Muscle of back (tissue), 11 donors: Measurements from ENCODE around the gene C16orf74. TPM values are rescaled to one million over a fixed set of nuclear protein-coding genes. Genes with fewer than 3 reads are reported as not detected.

ENCODE experiments used
- DNase-seq, 3 donors: peaks; one replicate each; pipeline versions ENCODE4 v3.0.0 to v3.0.0-alpha.2; 2013
- polyA plus RNA-seq, 10 donors: library from polyadenylated mRNA; unstranded; fragments of 120-200 nt; gene quantifications; one replicate each; pipeline ENCODE4 v1.2.1, GENCODE V29; 2013; ENCODE audit not compliant: insufficient read length in 10 of 10

Gene C16orf74
- polyA plus RNA-seq, 10 donors, result 0.76 to 4.7 (median 1.3) TPM

DNA sequence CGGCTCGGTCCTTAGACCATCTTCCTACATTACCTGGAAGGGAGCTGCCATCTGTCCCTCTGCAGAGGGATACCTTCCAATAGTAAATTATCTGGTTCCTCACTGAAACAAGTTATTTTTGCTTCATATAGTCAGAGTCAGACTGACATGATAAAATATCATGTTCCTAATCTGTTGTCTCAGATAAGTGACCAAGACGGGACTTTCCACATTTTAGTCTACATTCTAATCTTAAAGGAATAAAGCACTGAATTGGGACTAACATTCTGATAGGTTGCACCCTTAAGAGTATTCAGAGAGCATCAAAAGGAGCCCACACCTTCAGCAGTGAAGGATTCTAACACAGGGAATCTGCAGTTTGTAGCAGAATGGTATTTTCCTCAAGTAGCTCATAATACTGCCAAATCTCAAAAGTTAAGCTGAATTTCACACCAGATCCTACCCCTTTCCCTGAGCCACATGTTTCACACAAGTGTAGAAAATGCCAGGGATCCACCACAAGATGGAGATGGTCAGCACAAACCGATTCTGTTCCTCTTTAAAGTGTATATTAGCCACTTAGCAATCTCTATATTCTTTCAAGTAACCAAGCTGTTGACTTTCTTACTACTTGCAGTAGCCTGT, 75.5 kb downstream of the C16orf74 start:
- DNase-seq, result no peak

DNA sequence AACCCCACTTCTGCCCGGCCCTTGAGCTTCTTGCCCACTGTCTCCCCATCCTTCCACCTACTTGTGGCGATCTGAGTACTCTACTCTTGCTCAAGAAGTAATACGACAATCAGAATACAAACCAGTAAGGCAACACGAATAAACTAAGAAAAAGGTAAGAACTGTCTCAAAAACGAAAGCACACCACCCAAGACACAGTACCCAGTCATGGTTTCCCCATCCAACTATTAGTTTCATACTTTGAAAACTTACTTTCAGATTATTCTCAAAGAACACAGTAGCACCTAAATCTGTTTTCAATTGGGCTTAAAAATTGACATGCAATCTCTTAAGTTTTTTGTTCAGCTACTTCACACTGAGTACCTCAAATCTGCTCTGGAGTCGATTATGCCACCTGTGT, 76.1 kb downstream of the C16orf74 start:
- DNase-seq, result no peak

DNA sequence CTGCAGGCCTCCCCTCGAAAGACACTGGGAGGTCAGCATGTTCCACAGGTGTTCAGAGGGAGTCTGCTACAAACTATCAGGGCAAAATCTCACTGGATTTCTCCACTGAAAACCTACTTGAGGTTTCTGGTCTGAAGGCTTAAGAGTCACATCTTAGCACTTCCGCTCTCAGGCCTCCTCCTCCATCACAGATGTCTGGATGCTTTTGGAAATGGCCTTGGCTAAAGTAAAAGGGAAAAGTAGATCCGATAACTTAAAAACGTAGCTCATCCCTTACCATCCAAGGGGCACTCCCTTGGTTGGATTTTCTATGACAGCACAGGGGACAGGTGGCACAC, 76.5 kb downstream of the C16orf74 start:
- DNase-seq, result no peak

DNA sequence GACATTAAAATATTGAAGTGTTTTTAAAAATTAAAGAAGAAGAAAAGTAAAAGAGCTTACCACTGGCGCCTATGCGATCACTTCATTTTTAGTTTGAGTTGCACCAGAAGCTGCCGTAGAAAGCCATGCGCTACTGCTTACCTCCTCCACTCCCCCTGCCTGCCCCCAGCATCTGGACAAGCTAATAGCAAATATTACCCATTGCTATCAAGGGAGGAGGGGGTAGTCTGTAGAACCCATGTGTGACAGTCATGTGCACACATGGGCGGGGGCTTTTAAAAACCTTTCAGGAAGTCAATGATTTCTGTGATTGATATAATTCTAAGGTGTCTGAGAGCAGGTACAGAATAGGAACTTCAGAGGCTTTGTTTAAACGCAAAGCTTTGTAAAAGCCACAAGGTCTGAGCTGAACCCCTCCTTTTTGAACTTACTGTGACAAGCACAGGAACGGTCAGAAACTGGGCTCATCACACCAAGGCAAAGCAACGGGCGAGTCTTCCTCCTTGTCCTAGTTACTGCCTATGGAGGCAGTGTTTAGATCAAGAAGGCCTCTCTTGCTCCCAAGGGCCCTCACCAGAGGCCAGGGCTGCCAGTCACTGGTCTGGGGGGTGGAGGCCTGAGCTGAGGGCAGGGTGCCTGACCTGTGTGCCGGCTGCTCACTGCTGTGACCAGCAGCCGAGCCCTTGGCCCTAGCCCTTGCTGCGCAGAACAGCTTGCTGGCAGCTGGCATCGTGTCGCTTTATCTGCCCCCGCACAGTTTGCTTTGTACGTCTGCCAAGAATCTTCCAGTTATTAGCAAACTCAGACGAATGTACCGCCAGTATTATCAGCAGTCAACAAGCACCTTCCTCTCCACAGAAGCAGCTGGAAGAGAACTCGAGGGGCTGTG, 77.1 kb downstream of the C16orf74 start:
- no peak for DNase-seq

DNA sequence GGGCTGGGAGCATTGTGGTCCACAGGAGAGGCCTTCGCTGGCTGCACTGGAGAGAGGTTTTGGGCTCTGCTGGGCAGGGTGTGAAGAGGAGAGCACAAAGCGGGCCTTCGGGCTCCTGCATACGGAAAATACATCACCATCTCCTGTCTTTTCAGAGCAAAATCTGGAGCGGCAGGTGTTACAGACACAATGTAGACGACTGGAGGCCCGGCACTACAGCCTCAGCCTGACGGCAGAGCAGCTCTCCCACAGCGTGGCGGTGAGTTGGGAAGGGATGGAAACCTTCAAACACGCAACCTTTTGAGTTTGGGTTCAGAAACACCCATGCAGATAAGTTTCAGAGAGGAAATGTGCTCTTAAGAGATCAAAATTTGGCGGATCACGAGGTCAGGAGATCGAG, 80.1 kb downstream of the C16orf74 start:
- no peak for DNase-seq

DNA sequence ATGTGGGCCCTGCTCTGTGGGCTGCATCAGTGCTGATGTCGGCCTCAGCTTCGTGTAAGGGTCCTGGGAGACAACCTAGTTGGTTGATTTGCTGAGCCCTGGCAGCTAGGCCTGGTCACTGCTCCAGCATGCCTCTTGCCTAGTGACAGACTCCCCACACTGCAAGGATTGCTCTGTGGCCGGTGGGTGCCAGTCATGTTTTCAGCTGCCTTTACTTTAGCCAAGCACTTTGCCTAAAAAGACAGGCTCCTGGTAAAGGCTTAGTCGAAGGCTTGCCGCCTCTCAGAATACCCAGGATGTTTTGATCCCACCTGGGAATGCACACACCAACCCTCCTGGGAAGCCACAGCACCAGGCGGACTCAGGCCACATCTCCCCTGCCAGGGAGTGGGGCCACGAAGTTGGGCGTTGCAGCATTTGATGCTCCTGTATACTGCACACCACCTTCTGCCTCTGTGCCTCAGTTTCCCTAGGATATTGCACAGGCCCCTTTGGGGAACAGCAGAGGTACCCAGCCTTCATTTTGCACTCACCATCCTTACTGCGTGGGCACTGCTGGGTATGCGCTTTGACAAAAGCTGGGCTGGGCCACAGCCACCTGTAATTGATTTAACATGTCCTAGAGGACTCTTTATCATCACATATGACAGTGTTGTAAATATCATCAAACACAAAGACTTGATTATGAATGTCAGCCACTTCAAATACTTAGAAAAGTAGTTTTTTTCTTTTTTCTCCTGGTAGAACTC, 82.0 kb downstream of the C16orf74 start:
- no peak for DNase-seq

DNA sequence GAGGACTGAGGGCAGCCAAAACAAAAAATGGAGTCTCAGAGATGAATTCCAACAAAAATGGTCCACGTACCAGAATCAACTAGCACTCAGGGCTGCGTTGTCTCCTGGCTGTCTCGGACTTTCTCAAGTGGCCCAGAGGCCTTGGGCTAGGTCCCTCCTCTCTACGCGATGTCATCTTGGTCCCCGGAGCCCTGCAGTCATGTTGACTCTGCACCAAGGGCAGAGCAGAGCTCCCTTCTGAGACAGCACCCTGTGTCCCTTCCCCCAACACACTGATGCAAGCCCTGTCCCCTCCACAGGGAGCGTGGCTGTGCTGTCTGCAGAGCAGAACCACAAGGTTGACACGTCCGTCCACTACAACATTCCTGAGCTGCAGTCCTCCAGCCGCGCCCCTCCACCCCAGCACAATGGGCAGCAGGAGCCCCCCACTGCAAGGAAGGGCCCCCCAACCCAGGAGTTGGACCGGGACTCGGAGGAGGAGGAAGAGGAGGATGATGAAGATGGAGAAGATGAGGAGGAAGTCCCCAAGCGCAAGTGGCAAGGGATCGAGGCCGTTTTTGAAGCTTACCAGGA, 83.0 kb downstream of the C16orf74 start:
- no peak for DNase-seq

DNA sequence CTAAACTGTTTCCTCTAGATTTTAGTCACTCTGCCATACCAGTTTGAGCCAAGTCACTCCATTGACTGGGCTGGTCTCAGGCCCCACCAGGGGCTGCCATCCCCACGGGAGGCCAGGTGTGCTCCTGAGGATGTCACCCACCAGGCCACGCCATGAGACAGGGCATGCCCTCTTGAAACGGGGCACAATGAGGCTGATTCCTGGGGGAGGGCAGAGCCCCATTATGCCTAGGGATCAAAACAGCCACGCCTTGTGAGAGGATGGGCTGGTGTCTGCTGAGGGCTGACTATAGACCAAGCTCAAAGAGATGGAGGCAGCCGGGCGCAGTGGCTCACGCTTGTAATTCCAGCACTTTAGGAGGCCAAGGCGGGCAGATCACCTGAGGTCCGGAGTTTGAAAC, 83.6 kb downstream of the C16orf74 start:
- no peak for DNase-seq

DNA sequence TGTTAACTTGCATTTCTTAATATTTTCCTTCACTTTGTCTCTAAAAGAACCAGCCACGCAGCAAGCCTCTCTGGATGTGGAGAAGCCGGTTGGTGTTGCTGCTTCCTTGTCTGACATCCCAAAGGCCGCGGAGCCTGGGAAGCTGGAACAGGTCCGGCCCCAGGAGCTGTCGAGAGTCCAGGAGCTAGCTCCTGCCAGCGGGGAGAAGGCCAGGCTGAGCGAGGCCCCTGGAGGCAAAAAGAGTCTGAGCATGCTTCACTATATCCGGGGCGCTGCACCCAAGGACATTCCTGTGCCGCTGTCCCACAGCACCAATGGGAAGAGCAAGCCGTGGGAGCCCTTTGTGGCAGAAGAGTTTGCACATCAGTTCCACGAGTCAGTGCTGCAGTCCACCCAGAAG, 85.0 kb downstream of the C16orf74 start:
- DNase-seq, result no peak

DNA sequence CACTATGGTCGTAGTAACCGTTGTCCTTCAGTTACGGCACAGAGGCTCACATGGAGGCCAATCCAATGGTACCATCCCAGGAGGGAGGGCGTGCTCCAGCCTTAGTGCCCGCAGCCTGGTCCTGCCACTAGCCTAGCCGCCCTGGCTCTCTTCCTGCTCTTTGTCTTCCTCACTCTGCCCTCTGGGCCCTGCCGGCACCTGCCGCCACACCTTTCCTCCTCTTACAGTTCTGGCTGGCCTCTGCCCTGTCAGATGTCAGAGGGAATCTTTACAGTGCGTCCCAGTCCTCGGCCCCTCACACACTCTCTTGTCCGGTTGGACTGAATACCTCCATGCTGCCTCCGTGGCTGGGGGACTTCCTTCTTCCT, 85.5 kb downstream of the C16orf74 start:
- DNase-seq, result no peak

- DNase-seq, result no peak
These were observed 86.1 kb downstream of the C16orf74 start for GRCh38 chr16:85664580-85665372.

DNA sequence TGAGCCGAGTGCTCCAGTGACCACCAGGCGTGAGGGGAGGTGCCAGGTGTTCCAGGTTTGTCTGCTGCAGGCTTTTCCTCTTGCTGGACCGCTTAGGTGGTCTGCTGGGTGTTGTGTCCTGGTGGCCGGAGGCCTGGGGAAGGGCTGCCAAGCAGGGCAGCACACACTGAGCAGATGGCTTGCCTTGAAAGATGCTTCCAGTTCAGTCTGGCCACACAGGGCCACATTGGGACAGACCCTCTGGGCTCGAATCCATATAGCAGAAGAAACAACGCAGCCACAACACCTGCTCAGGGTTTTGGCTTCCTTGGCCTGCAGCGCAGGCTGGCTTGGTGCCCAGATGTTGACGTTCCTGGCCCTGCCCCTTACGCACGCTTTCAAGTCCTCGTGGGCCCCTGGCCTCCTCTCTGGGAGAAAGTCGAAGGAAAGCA, 87.0 kb downstream of the C16orf74 start:
- DNase-seq, result peak in 2 of 3 donors; percentile 58 to 75

- DNase-seq, result no peak
These were observed 87.7 kb downstream of the C16orf74 start for GRCh38 chr16:85662976-85663830.

DNA sequence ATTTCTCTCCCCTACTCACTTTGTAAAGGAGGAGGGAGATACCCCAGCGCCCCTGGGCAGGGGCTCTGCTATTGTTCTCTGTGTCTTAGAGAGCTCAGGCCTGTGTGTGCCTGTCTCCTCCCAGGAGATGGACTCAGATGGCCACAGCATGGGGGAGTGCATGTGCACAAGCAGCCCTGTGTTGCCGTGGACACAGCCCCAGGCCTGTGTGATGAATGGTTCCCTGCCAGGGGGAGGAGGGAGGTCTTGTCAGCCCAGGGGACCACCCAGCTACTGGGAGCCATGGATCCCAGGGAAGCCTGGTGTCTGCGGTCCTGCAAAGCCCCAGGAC, 88.4 kb downstream of the C16orf74 start:
- no peak for DNase-seq

- no peak for DNase-seq
These were observed 89.0 kb downstream of the C16orf74 start for GRCh38 chr16:85661740-85662481.

DNA sequence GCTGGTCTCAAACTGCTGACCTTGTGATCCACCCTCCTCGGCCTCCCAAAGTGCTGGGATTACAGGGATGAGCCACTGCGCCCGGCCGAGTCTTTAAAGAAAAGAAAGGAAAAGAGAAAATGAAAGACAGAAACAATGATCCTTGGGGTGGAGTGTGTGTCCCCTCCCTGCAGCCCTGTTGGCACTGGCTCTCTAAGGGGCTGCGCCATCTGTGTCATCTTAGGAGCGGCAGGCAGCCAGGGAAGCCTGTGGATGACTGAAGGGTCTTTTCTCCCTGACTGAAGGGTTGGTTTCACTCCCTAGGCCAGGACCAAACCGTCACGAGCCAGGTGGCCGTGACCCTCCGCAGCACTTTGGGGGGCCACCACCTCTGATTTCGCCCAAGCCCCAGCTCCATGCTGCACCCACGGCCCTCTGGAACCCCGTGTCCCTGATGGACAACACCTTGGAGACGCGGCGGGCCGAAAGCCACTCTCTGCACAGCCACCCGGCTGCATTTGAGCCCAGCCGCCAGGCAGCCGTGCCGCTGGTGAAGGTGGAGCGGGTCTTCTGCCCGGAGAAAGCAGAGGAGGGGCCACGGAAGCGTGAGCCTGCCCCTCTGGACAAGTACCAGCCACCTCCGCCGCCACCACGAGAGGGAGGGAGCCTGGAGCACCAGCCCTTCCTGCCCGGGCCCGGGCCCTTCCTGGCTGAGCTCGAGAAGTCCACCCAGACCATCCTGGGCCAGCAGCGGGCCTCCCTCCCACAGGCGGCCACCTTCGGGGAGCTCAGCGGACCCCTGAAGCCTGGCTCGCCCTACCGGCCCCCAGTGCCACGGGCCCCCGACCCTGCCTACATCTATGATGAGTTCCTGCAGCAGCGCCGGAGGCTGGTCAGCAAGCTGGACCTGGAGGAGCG, 89.8 kb downstream of the C16orf74 start:
- DNase-seq, result no peak

- DNase-seq, result peak; percentile 22 to 77 (median 59)
These were observed 90.9 kb downstream of the C16orf74 start for GRCh38 chr16:85659805-85660511.

GRCh38 chr16:85659336-85659735, 91.6 kb downstream of the C16orf74 start:
- DNase-seq, result no peak
